HepG2 (cell line): ENCODE results near the gene TM4SF1. TPM values are rescaled to one million over a fixed set of nuclear protein-coding genes. Genes with fewer than 3 reads are reported as not detected.

Experiments
- CEBPG ChIP-seq: IDR thresholded peaks from 2 replicates; pipeline ENCODE4 v1.6.1; 2016
- CEBPZ ChIP-seq: IDR thresholded peaks from 2 replicates; pipeline ENCODE4 v1.6.1; 2012; ENCODE audit warnings: low read length, improper control_type of control experiment
- CREBL2 ChIP-seq: sonication (generic); formaldehyde crosslinking; IDR thresholded peaks from 2 replicates; pipeline ENCODE4 v1.8.1; 2023; ENCODE audit warnings: missing genetic modification reagents, mild to moderate bottlenecking, borderline replicate concordance
- GATAD2A ChIP-seq: IDR thresholded peaks from 2 replicates; pipeline ENCODE4 v1.6.1; 2016
- GPN1 ChIP-seq: sonication (generic); formaldehyde crosslinking; IDR thresholded peaks from 2 replicates; pipeline ENCODE4 v1.5.1; 2020; ENCODE audit warnings: missing genetic modification reagents, borderline replicate concordance
- HCFC1 ChIP-seq: fragments of 150-350 bp; IDR thresholded peaks from 2 replicates; pipeline ENCODE4 v1.6.1; 2014; ENCODE audit warnings: low read depth, low read length
- HINFP ChIP-seq: sonication (generic); formaldehyde crosslinking; IDR thresholded peaks from 2 replicates; pipeline ENCODE4 v1.4.0; 2020; ENCODE audit warnings: low read depth, mild to moderate bottlenecking, missing genetic modification reagents
- MAFF ChIP-seq: IDR thresholded peaks from 2 replicates; pipeline ENCODE4 v1.6.1; 2011; ENCODE audit warnings: low read depth, low read length, improper control_type of control experiment
- NCOR1 ChIP-seq: fragments of 200-600 bp; sonication (generic); IDR thresholded peaks from 2 replicates; pipeline ENCODE4 v1.7.0; 2017; ENCODE audit warnings: antibody characterized with exemption, low read length, borderline replicate concordance
- NFYC ChIP-seq: IDR thresholded peaks from 2 replicates; pipeline ENCODE4 v1.6.1; 2016; ENCODE audit warnings: missing genetic modification reagents, missing compliant biosample characterization
- NR0B2 ChIP-seq: sonication (generic); formaldehyde crosslinking; IDR thresholded peaks from 2 replicates; pipeline ENCODE4 v1.4.0; 2020; ENCODE audit warnings: mild to moderate bottlenecking, missing genetic modification reagents
- NR2F2 ChIP-seq: IDR thresholded peaks from 2 replicates; pipeline ENCODE4 v1.6.1; 2012; ENCODE audit warnings: low read depth, inconsistent platforms, borderline replicate concordance
- PAX8 ChIP-seq: sonication (generic); formaldehyde crosslinking; IDR thresholded peaks from 2 replicates; pipeline ENCODE4 v1.8.0; 2022; ENCODE audit warnings: mild to moderate bottlenecking, missing genetic modification reagents, borderline replicate concordance
- TBX3 ChIP-seq: fragments of 450-650 bp; IDR thresholded peaks from 2 replicates; pipeline ENCODE4 v1.6.1; 2017; ENCODE audit warnings: antibody characterized with exemption, mild to moderate bottlenecking, inconsistent platforms, borderline replicate concordance
- TOE1 ChIP-seq: sonication (generic); formaldehyde crosslinking; IDR thresholded peaks from 2 replicates; pipeline ENCODE4 v1.4.0; 2020; ENCODE audit warnings: mild to moderate bottlenecking, missing genetic modification reagents
- U2AF1 ChIP-seq: fragments of 200-400 bp; formaldehyde crosslinking; optimal IDR thresholded peaks from 2 replicates; pipeline ENCODE3; 2017; ENCODE audit warnings: mild to moderate bottlenecking, low read depth, low read length
- YEATS2 ChIP-seq: sonication (generic); formaldehyde crosslinking; IDR thresholded peaks from 2 replicates; pipeline ENCODE4 v1.4.0; 2020; ENCODE audit warnings: missing genetic modification reagents, borderline replicate concordance
- ZNF235 ChIP-seq: sonication (generic); formaldehyde crosslinking; IDR thresholded peaks from 2 replicates; pipeline ENCODE4 v1.8.1; 2023; ENCODE audit warnings: mild to moderate bottlenecking, missing genetic modification reagents, borderline replicate concordance
- ZNF281 ChIP-seq: sonication (generic); formaldehyde crosslinking; IDR thresholded peaks from 2 replicates; pipeline ENCODE4 v1.4.0; 2020; ENCODE audit warnings: missing genetic modification reagents, borderline replicate concordance
- ZNF614 ChIP-seq: IDR thresholded peaks from 2 replicates; pipeline ENCODE4 v1.6.1; 2018; ENCODE audit warnings: missing biosample characterization, missing genetic modification reagents, inconsistent platforms, borderline replicate concordance
- polyA plus RNA-seq, 8 experiments: library from polyadenylated mRNA; depleted of rRNA in 3 of 8; stranded (reverse) in 7 of 8; unstranded in 1 of 8; fragments of >200 nt; fragmentation: Illumina TruSeq in 4 of 8; extraction: Trizol in 4 of 8; gene quantifications; 2 replicates each; pipeline versions ENCODE4 v1.2.1 to v1.2.3, GENCODE V29; 2011 to 2016; ENCODE audit warnings: low read depth in 4 of 8, missing spikeins in 1 of 8, mixed read lengths in 1 of 8; ENCODE audit not compliant: insufficient read depth in 1 of 8
- total RNA-seq, 5 experiments: library from RNA; depleted of rRNA; stranded (reverse); fragments of >200 nt; fragmentation: Illumina TruSeq; extraction: Trizol; gene quantifications; 2 replicates each; pipeline ENCODE4 v1.2.3, GENCODE V29; 2016; ENCODE audit warnings: low read depth in 1 of 5

TM4SF1 gene
- total and polyA plus RNA-seq, 2 of the 13 experiments (the other 11 are each of a cell fraction or from before 2014, with no cell fraction given): 431 to 1,359 TPM

- no peak for TF ChIP-seq YEATS2 (CRISPR knock-in tag)
- no peak for TF ChIP-seq NR0B2
- no peak for TF ChIP-seq CREBL2 (CRISPR knock-in tag)
- TF ChIP-seq ZNF281 (CRISPR knock-in tag): no peak
- TF ChIP-seq MAFF: peak; percentile 79
- 0 out of 2 replicates have a peak, but pooled peaks have one; percentile 18 for TF ChIP-seq NCOR1
- peak; percentile 89 for TF ChIP-seq GATAD2A (CRISPR knock-in tag)
- no peak for TF ChIP-seq ZNF614 (CRISPR knock-in tag)
- TF ChIP-seq TBX3: no peak
- peak; percentile 83 for TF ChIP-seq CEBPG (CRISPR knock-in tag)
- TF ChIP-seq ZNF235 (CRISPR knock-in tag): no peak
- TF ChIP-seq CEBPZ: no peak
- no peak for TF ChIP-seq HCFC1
- no peak for TF ChIP-seq PAX8
- no peak for TF ChIP-seq U2AF1
- no peak for TF ChIP-seq TOE1 (CRISPR knock-in tag)
- TF ChIP-seq NR2F2: no peak
- no peak for TF ChIP-seq NFYC (CRISPR knock-in tag)
- no peak for TF ChIP-seq GPN1 (CRISPR knock-in tag)
- no peak for TF ChIP-seq HINFP
Measured at GRCh38 chr3:149373235-149374125, 4.0 kb downstream of the TM4SF1 start (continued).
